OCI-LY1 (cell line): ENCODE results near the gene STAM2.

Experiments
- EZH2 ChIP-seq: fragments of 200-600 bp; sonication (generic), shearing (Covaris generic); IDR thresholded peaks from 2 replicates; pipeline ENCODE4 v1.8.0; 2017; ENCODE audit warnings: borderline replicate concordance, mixed run types, mild to moderate bottlenecking, antibody characterized with exemption, low read length, moderate library complexity, mixed read lengths
- TF ChIP-seq, protein P1 (sequence below): fragments of 200-600 bp; sonication (generic), shearing (Covaris generic); IDR thresholded peaks from 2 replicates; pipeline ENCODE4 v1.5.1; 2017; ENCODE audit warnings: mild to moderate bottlenecking, antibody characterized with exemption, low read length, moderate library complexity, mixed read lengths

DNA sequence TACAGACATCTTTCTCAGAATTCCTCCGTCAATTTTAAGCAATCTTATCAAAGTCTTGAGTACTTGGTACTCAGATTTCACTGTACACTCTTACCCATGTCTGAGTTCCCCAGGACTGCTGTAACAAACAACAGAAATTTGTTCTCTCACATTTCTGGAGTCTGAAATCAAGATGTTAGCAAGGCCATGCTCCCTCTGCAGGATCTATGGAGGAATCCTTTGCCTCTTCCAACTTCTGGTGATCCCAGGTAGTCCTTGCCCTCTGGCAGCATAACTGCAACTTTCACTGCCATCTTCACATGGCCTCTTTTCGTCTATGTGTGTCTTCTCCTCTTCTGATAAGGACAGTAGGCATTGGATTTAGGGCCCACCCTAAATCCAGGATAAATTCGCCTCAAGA, 59.6 kb downstream of the STAM2 start:
- TF ChIP-seq, protein P1, sequence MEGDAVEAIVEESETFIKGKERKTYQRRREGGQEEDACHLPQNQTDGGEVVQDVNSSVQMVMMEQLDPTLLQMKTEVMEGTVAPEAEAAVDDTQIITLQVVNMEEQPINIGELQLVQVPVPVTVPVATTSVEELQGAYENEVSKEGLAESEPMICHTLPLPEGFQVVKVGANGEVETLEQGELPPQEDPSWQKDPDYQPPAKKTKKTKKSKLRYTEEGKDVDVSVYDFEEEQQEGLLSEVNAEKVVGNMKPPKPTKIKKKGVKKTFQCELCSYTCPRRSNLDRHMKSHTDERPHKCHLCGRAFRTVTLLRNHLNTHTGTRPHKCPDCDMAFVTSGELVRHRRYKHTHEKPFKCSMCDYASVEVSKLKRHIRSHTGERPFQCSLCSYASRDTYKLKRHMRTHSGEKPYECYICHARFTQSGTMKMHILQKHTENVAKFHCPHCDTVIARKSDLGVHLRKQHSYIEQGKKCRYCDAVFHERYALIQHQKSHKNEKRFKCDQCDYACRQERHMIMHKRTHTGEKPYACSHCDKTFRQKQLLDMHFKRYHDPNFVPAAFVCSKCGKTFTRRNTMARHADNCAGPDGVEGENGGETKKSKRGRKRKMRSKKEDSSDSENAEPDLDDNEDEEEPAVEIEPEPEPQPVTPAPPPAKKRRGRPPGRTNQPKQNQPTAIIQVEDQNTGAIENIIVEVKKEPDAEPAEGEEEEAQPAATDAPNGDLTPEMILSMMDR = no peak
- no peak for TF ChIP-seq EZH2
